A673 (cell line): Measurements from ENCODE around the gene NHERF1. TPM values are rescaled to one million over a fixed set of nuclear protein-coding genes. Genes with fewer than 3 reads are reported as not detected.

ENCODE experiments used
- Bru-seq: library from RNA; stranded (reverse); fragments of 400-500 nt; gene quantifications from one replicate; lab custom pipeline; 2021; lab: Mats Ljungman, UMichigan
- BruChase-seq, 2 experiments: library from RNA; stranded (reverse); fragments of 400-500 nt; gene quantifications; one replicate each; lab custom pipeline; 2021; lab: Mats Ljungman, UMichigan
- BruUV-seq: library from RNA; stranded (reverse); fragments of 400-500 nt; replicated peaks from 2 replicates; lab custom pipeline; 2021; lab: Mats Ljungman, UMichigan
- CTCF ChIA-PET: fragments of 300-600 bp; sonication (Branson Sonifier 250); formaldehyde crosslinking; loops from one replicate; lab custom pipeline; 2022; ENCODE audit warnings: antibody characterized with exemption; lab: Charles Lee
- POLR2A ChIA-PET: fragments of 300-600 bp; sonication (Branson Sonifier 250); formaldehyde crosslinking; loops from one replicate; lab custom pipeline; 2022; ENCODE audit warnings: antibody characterized with exemption; ENCODE audit not compliant: low non-redundant PET; lab: Charles Lee
- DNase-seq: peaks from one replicate; pipeline ENCODE4 v3.0.0-alpha.2; 2015; ENCODE audit warnings: low spot score
- H3K27ac ChIP-seq: fragments of 200-600 bp; sonication (generic); 2 replicates; pipeline ENCODE4 v1.5.1; 2016; ENCODE audit warnings: mixed run types, low read depth, mild to moderate bottlenecking, mixed read lengths, antibody characterized with exemption, low read length; ENCODE audit not compliant: poor library complexity, severe bottlenecking
- H3K27me3 ChIP-seq: fragments of 200-600 bp; sonication (generic); replicated peaks from 2 replicates; pipeline ENCODE4 v1.6.1; 2017; ENCODE audit warnings: mixed run types, low read depth, mild to moderate bottlenecking, mixed read lengths, antibody characterized with exemption, low read length; ENCODE audit not compliant: insufficient read depth, poor library complexity
- H3K36me3 ChIP-seq: fragments of 200-600 bp; sonication (generic); 2 replicates; pipeline ENCODE4 v1.6.1; 2016; ENCODE audit warnings: mixed run types, mild to moderate bottlenecking, mixed read lengths, antibody characterized with exemption, low read length; ENCODE audit not compliant: insufficient read depth, poor library complexity, severe bottlenecking
- H3K4me1 ChIP-seq: fragments of 200-600 bp; sonication (generic); 2 replicates; pipeline ENCODE4 v1.6.1; 2017; ENCODE audit warnings: mixed run types, mild to moderate bottlenecking, mixed read lengths, antibody characterized with exemption, low read length; ENCODE audit not compliant: insufficient read depth, poor library complexity, severe bottlenecking
- H3K4me3 ChIP-seq: fragments of 200-600 bp; sonication (generic); 2 replicates; pipeline ENCODE4 v1.5.1; 2016; ENCODE audit warnings: low read depth, mixed run types, mild to moderate bottlenecking, mixed read lengths, low read length; ENCODE audit not compliant: poor library complexity, severe bottlenecking
- H3K9me3 ChIP-seq: fragments of 200-600 bp; sonication (generic); 2 replicates; pipeline ENCODE4 v1.6.1; 2016; ENCODE audit warnings: mixed run types, low read depth, mild to moderate bottlenecking, mixed read lengths, antibody characterized with exemption, low read length; ENCODE audit not compliant: poor library complexity, severe bottlenecking
- EZH2 ChIP-seq: fragments of 200-600 bp; sonication (generic); IDR thresholded peaks from 2 replicates; pipeline ENCODE4 v1.6.1; 2017; ENCODE audit warnings: borderline replicate concordance, low read depth, mild to moderate bottlenecking, mixed read lengths, antibody characterized with exemption, low read length; ENCODE audit not compliant: poor library complexity, severe bottlenecking
- intact Hi-C: fragments of 100-400 bp; cut with micrococcal nuclease; formaldehyde crosslinking; loops from one replicate; pipeline ENCODE4 v1.10.0; 2022; ENCODE audit not compliant: unreplicated experiment
- long read RNA-seq: library from polyadenylated mRNA; stranded (forward); transcript quantifications from one replicate; pipeline ENCODE4 v2.0.0, GENCODE V29; 2022
- total RNA-seq: library from RNA; stranded (reverse); gene quantifications from 2 replicates; pipeline ENCODE4 v1.2.3, GENCODE V29; 2021
- TF ChIP-seq, protein P1 (sequence below): fragments of 300-800, 200-600 bp; sonication (generic); conservative IDR thresholded peaks from 2 replicates; pipeline ENCODE4 v1.5.1; 2017; ENCODE audit warnings: low read depth, mild to moderate bottlenecking, antibody characterized with exemption, low read length, moderate library complexity, mixed read lengths

NHERF1 gene
- total RNA-seq (33.8 and 47.9 TPM in 2 replicates), Bru-seq, nascent RNA (percentile 54 among the genes with signal in this experiment), BruChase-seq, experiment 1, labeled RNA remaining after a 2-hour chase (percentile 61 among the genes with signal in this experiment), BruChase-seq, experiment 2, labeled RNA remaining after a 6-hour chase (percentile 64 among the genes with signal in this experiment)
- long read RNA-seq, transcript SLC9A3R1-201 (6 exons, 1,969 nt), result major isoform, 77 of 85 reads
- long read RNA-seq, partial matches to known transcripts, result 1 of 85 reads
- long read RNA-seq, other reads (novel, unspliced or antisense), result 5 of 85 reads

DNA sequence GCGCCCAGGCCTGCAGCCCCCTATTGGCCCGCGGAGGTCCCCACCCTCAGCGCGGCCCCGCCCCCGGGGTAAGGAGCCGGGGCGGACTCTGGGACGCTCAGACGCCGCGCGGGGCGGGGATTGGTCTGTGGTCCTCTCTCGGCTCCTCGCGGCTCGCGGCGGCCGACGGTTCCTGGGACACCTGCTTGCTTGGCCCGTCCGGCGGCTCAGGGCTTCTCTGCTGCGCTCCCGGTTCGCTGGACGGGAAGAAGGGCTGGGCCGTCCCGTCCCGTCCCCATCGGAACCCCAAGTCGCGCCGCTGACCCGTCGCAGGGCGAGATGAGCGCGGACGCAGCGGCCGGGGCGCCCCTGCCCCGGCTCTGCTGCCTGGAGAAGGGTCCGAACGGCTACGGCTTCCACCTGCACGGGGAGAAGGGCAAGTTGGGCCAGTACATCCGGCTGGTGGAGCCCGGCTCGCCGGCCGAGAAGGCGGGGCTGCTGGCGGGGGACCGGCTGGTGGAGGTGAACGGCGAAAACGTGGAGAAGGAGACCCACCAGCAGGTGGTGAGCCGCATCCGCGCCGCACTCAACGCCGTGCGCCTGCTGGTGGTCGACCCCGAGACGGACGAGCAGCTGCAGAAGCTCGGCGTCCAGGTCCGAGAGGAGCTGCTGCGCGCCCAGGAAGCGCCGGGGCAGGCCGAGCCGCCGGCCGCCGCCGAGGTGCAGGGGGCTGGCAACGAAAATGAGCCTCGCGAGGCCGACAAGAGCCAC lies at the start of gene NHERF1:
Gene NHERF1, plus strand, starts transcription at position 100 of the 750 bp plus-strand sequence. Its CDS starts 219 bp downstream, at position 319.
- peak within 1 kb of the TSS; percentile 52 for H3K27ac ChIP-seq
- intact Hi-C loops, result loop anchor here (5.0 to 10.0 kb wide), 2 partner anchors 206 to 664 kb away; no protein-coding TSS in a partner anchor
- no peaks in the 10 kb centered on the region for H3K27me3 ChIP-seq
- no peaks in the 10 kb centered on the region for H3K9me3 ChIP-seq
- H3K4me1 ChIP-seq, result peaks cover 11% of the 10 kb centered on the region
- TSS peak; percentile 79 for BruUV-seq
- ChIA-PET CTCF (interaction anchor here (1.5 kb wide), 1 partner anchor 113 kb away, joined by 6 read pairs; no protein-coding TSS in a partner anchor), POLR2A (no interaction called here)
- TF ChIP-seq, protein P1, sequence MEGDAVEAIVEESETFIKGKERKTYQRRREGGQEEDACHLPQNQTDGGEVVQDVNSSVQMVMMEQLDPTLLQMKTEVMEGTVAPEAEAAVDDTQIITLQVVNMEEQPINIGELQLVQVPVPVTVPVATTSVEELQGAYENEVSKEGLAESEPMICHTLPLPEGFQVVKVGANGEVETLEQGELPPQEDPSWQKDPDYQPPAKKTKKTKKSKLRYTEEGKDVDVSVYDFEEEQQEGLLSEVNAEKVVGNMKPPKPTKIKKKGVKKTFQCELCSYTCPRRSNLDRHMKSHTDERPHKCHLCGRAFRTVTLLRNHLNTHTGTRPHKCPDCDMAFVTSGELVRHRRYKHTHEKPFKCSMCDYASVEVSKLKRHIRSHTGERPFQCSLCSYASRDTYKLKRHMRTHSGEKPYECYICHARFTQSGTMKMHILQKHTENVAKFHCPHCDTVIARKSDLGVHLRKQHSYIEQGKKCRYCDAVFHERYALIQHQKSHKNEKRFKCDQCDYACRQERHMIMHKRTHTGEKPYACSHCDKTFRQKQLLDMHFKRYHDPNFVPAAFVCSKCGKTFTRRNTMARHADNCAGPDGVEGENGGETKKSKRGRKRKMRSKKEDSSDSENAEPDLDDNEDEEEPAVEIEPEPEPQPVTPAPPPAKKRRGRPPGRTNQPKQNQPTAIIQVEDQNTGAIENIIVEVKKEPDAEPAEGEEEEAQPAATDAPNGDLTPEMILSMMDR, result no peak; the same call in 1 of the 2 replicates
- no peak for TF ChIP-seq EZH2
- peak within 1 kb of the TSS; percentile 80 for H3K4me3 ChIP-seq
- peak; percentile 95 for DNase-seq
- H3K36me3 ChIP-seq, result no peaks in the 10 kb centered on the region

DNA sequence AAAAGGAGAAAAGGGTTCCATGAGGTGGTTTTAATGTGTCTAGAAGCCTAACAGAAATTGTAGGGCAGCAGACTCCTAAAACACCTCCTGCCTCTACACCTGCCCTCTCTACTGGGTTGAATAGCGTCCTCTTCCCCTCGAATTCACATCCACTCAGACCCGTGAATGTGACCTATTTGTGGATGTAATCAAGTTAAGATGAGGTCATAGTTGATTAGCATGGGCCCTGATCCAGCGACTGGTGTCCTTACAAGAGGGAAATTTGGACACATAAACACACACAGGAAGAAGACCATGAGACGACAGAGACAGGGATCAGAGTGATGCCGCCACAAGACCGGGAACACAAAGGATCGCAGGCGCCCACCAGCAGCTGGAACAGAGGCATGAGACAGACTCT lies 49.2 kb upstream of the NHERF1 start:
- CTCF ChIA-PET, result no interaction called here
- intact Hi-C loops, result no loop called here
- no peaks in the 10 kb centered on the region for H3K4me1 ChIP-seq
- POLR2A ChIA-PET, result no interaction called here
- no peak overlapping the region for H3K27ac ChIP-seq
- no peak overlapping the region for H3K4me3 ChIP-seq
- peaks cover 63% of the 10 kb centered on the region for H3K27me3 ChIP-seq
- TF ChIP-seq, protein P1, result no peak
- TF ChIP-seq EZH2, result no peak
- H3K9me3 ChIP-seq, result no peaks in the 10 kb centered on the region
- H3K36me3 ChIP-seq, result no peaks in the 10 kb centered on the region
- BruUV-seq, result no TSS peak
- no peak for DNase-seq

DNA sequence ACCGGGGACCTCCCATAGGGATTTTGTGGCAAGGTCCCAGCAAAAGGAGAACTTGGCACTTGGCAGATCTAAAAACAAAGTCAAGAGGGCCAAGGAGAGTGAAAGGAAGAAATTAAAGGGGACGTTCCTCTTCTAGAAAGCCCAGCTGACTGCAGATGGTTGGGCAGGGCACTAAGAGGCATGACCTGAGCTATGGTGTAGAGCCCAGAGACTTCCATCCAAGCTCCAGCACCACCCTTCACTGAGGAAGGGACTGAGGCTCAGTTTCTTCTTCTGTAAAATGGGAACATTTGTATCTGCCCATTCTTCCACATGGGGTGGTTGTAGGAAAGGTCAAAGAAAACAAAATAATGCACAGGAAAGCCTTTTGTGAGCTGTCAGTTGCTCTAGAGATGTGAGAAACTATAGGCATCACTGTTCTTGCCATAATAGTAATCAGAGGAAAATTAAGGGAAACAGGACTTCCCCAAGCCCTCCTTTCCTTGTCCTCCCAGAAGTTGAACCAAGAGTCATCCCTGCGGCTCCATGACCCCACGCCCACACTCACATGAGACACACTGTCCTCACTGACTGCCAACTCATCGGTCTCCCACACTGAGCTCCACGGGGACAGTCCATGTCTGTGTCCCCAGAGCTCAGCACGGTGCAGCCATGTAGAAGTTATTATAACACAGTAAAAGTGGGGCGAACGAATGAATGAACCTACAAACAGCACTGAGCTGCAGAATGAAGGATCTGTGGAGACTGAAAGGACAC lies 46.1 kb upstream of the NHERF1 start:
- ChIA-PET POLR2A (no interaction called here), CTCF (interaction anchor here (0.6 kb wide), 1 partner anchor 43 kb away, joined by 8 read pairs; no protein-coding TSS in a partner anchor)
- no peak overlapping the region for H3K27ac ChIP-seq
- peaks cover 61% of the 10 kb centered on the region for H3K27me3 ChIP-seq
- no peak overlapping the region for H3K4me3 ChIP-seq
- no peaks in the 10 kb centered on the region for H3K9me3 ChIP-seq
- TF ChIP-seq EZH2, result no peak
- TF ChIP-seq, protein P1, result no peak
- no TSS peak for BruUV-seq
- H3K36me3 ChIP-seq, result no peaks in the 10 kb centered on the region
- H3K4me1 ChIP-seq, result no peaks in the 10 kb centered on the region
- intact Hi-C loops, result no loop called here
- no peak for DNase-seq
